Frontal cortex (tissue), 4 donors: Measurements from ENCODE around the gene PPP1R37. TPM values are rescaled to one million over a fixed set of nuclear protein-coding genes. Genes with fewer than 3 reads are reported as not detected.
"Not testable (repeated sequence)": the region's sequence is repeated elsewhere in the genome, so short reads cannot be mapped to it uniquely, and the experiment has no call there.

Source experiments
- DNase-seq, 2 donors: peaks; one replicate each; pipeline ENCODE4 v3.0.0; 2012; ENCODE audit warnings: low spot score in 2 of 2
- FAIRE-seq: peaks from 2 replicates; lab custom pipeline; 2012; peaks lifted over from hg19 to GRCh38; lab: Jason Lieb, UNC
- total RNA-seq: library from RNA; depleted of rRNA; stranded (reverse); fragments of >200 nt; gene quantifications from one replicate; pipeline ENCODE4 v1.2.3, GENCODE V29; 2014
- donor health status: control.
- donor health status: control.
- donor health status: control.

PPP1R37 gene
- total RNA-seq, 1 donor from 2014 or later: 24.1 TPM

- FAIRE-seq: no peak
- no peak for DNase-seq
Observed at GRCh38 chr19:45112111-45112827, 19.3 kb downstream of the PPP1R37 start.

- no peak for FAIRE-seq
- DNase-seq: no peak
Observed at GRCh38 chr19:45113628-45114027, 20.6 kb downstream of the PPP1R37 start.

- FAIRE-seq (no peak), DNase-seq (no peak)
Observed at GRCh38 chr19:45114116-45114515, 21.1 kb downstream of the PPP1R37 start.

- FAIRE-seq (no peak), DNase-seq (no peak)
Observed at GRCh38 chr19:45115809-45116615, 23.0 kb downstream of the PPP1R37 start.

- FAIRE-seq (no peak), DNase-seq (no peak)
Observed at GRCh38 chr19:45117167-45117594, 24.2 kb downstream of the PPP1R37 start.

- FAIRE-seq (no peak), DNase-seq (no peak)
Observed at GRCh38 chr19:45117671-45118070, 24.7 kb downstream of the PPP1R37 start.

- DNase-seq: no peak
- no peak for FAIRE-seq
Observed at GRCh38 chr19:45118106-45118505, 25.1 kb downstream of the PPP1R37 start.

GRCh38 chr19:45118591-45119355 lies 25.8 kb downstream of the PPP1R37 start:
- not testable (repeated sequence) for FAIRE-seq, DNase-seq

- FAIRE-seq (no peak), DNase-seq (no peak)
Observed at GRCh38 chr19:45119582-45119981, 26.6 kb downstream of the PPP1R37 start.

- FAIRE-seq (no peak), DNase-seq (no peak)
Observed at GRCh38 chr19:45121827-45122345, 28.9 kb downstream of the PPP1R37 start.

GRCh38 chr19:45122832-45123231 lies 29.9 kb downstream of the PPP1R37 start:
- no peak for FAIRE-seq

GRCh38 chr19:45123440-45123850 lies 30.5 kb downstream of the PPP1R37 start:
- FAIRE-seq (no peak), DNase-seq (no peak)

More at GRCh38 chr19:45122832-45123231, 29.9 kb downstream of the PPP1R37 start:
- DNase-seq: no peak

- FAIRE-seq (no peak), DNase-seq (no peak)
Observed at GRCh38 chr19:45124021-45124420, 31.0 kb downstream of the PPP1R37 start.

- FAIRE-seq (no peak), DNase-seq (no peak)
Observed at GRCh38 chr19:45125360-45125759, 32.4 kb downstream of the PPP1R37 start.

GRCh38 chr19:45125975-45126493 lies 33.1 kb downstream of the PPP1R37 start:
- FAIRE-seq (no peak), DNase-seq (no peak)

GRCh38 chr19:45126654-45127053 lies 33.7 kb downstream of the PPP1R37 start:
- FAIRE-seq (no peak), DNase-seq (no peak)

GRCh38 chr19:45128146-45128545 lies 35.2 kb downstream of the PPP1R37 start:
- FAIRE-seq (no peak), DNase-seq (no peak)

- DNase-seq (no peak), FAIRE-seq (no peak)
Observed at GRCh38 chr19:45128806-45129205, 35.8 kb downstream of the PPP1R37 start.

- no peak for DNase-seq
- no peak for FAIRE-seq
Observed at GRCh38 chr19:45130236-45130635, 37.3 kb downstream of the PPP1R37 start.
